ENCODE data around the gene PNPO.

The PNPO gene

DNA sequence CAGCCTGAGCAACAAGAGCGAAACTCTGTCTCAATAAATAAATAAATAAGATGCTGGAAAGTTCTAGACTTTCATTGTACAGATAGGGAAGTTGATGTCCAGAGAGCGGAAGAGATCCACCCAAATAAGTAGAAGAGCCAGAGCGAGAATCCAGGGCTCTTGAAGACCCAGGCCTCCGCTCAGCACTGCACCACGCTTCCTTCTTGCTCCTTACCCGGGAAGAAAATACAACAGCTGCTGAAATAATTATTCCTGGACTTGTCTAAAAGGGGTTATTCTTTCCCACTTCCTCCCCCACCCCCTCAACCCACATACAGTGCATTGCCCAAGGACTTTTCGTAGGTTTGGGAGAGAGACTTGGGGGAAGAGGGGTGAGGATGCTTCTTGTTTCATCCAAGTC lies 56.2 kb downstream of the PNPO start:
- no peak for DNase-seq (ENCODE audit: low read depth, low spot score)

- no peak for DNase-seq (ENCODE audit: low read depth, low spot score)
Measured at GRCh38 chr17:47998044-47998443, 56.7 kb downstream of the PNPO start.
